HG02840 (cell line): ENCODE results near the gene CRACR2B.

Experiments
- ATAC-seq: cut with Tn5 transposase; IDR thresholded peaks from one replicate; pipeline ENCODE4 v1.9.1; 2021; ENCODE audit warnings: mild to moderate bottlenecking, moderate library complexity, moderate number of reproducible peaks; ENCODE audit not compliant: unreplicated experiment, low FRiP score

The CRACR2B gene

GRCh38 chr11:827897-828192 is at the start of gene CRACR2B:
Gene CRACR2B, plus strand, starts transcription at chr11:827919. Its CDS starts 689 bp downstream, at chr11:828608.
- ATAC-seq, result no peak

GRCh38 chr11:778976-779954 is 48.5 kb upstream of the CRACR2B start:
- no peak for ATAC-seq

- ATAC-seq, result no peak
Measured at GRCh38 chr11:779955-780532, 47.7 kb upstream of the CRACR2B start.

- ATAC-seq, result no peak
Measured at GRCh38 chr11:782264-783174, 45.2 kb upstream of the CRACR2B start.

- ATAC-seq, result no peak
Measured at GRCh38 chr11:783581-784015, 44.1 kb upstream of the CRACR2B start.

GRCh38 chr11:786235-787083 is 41.3 kb upstream of the CRACR2B start:
- no peak for ATAC-seq

GRCh38 chr11:787084-787675 is 40.5 kb upstream of the CRACR2B start:
- ATAC-seq, result no peak

GRCh38 chr11:788009-788640 is 39.6 kb upstream of the CRACR2B start:
- no peak for ATAC-seq

GRCh38 chr11:788953-789940 is 38.5 kb upstream of the CRACR2B start:
- no peak for ATAC-seq

- no peak for ATAC-seq
Measured at GRCh38 chr11:789943-790342, 37.8 kb upstream of the CRACR2B start, which contains the start of gene CEND1. Gene CEND1, minus strand, starts transcription at chr11:790090. Its CDS starts 1,514 bp downstream, at chr11:788576.

GRCh38 chr11:790721-791564 is 36.8 kb upstream of the CRACR2B start:
- ATAC-seq, result no peak

- no peak for ATAC-seq
Measured at GRCh38 chr11:791658-792534, 35.8 kb upstream of the CRACR2B start.

GRCh38 chr11:792535-792821 is 35.2 kb upstream of the CRACR2B start:
- ATAC-seq, result no peak

GRCh38 chr11:792873-793272 is 34.8 kb upstream of the CRACR2B start:
- ATAC-seq, result no peak

GRCh38 chr11:793556-793955 is 34.2 kb upstream of the CRACR2B start:
- ATAC-seq, result no peak
